ENCODE measurements around the gene CSNK2A2.

CSNK2A2 gene

GRCh38 chr16:58198022-58198683, at the start of gene CSNK2A2:
CSNK2A2 (minus strand) TSS chr16:58198106; CDS start chr16:58197736, 370 bp downstream.
- DNase-seq (ENCODE audit: low spot score), result peak; percentile 71

GRCh38 chr16:58243528-58244004, 45.7 kb upstream of the CSNK2A2 start:
- DNase-seq (ENCODE audit: low spot score), result peak; percentile 51

GRCh38 chr16:58236831-58237230, 38.9 kb upstream of the CSNK2A2 start:
- no peak for DNase-seq (ENCODE audit: low spot score)

- peak; percentile 65 for DNase-seq (ENCODE audit: low spot score)
Measured at GRCh38 chr16:58236231-58236690, 38.4 kb upstream of the CSNK2A2 start.

- DNase-seq (ENCODE audit: low spot score), result no peak
Measured at GRCh38 chr16:58235663-58236062, 37.8 kb upstream of the CSNK2A2 start.

GRCh38 chr16:58234831-58235595, 37.1 kb upstream of the CSNK2A2 start:
- DNase-seq (ENCODE audit: low spot score), result no peak

- DNase-seq (ENCODE audit: low spot score), result no peak
Measured at GRCh38 chr16:58230259-58230658, 32.4 kb upstream of the CSNK2A2 start.

- no peak for DNase-seq (ENCODE audit: low spot score)
Measured at GRCh38 chr16:58226790-58227189, 28.9 kb upstream of the CSNK2A2 start.

- no peak for DNase-seq (ENCODE audit: low spot score)
Measured at GRCh38 chr16:58225965-58226602, 28.2 kb upstream of the CSNK2A2 start.

GRCh38 chr16:58222532-58223316, 24.8 kb upstream of the CSNK2A2 start:
- DNase-seq (ENCODE audit: low spot score), result no peak

GRCh38 chr16:58219432-58219831, 21.5 kb upstream of the CSNK2A2 start:
- DNase-seq (ENCODE audit: low spot score), result no peak

GRCh38 chr16:58218786-58219185, 20.9 kb upstream of the CSNK2A2 start:
- DNase-seq (ENCODE audit: low spot score), result no peak

- no peak for DNase-seq (ENCODE audit: low spot score)
Measured at GRCh38 chr16:58217311-58217925, 19.5 kb upstream of the CSNK2A2 start.

GRCh38 chr16:58212824-58213655, 15.1 kb upstream of the CSNK2A2 start:
- DNase-seq (ENCODE audit: low spot score), result no peak

- DNase-seq (ENCODE audit: low spot score), result no peak
Measured at GRCh38 chr16:58211846-58212245, 13.9 kb upstream of the CSNK2A2 start.

- no peak for DNase-seq (ENCODE audit: low spot score)
Measured at GRCh38 chr16:58211245-58211644, 13.3 kb upstream of the CSNK2A2 start.

GRCh38 chr16:58205276-58206036, 7.5 kb upstream of the CSNK2A2 start:
- DNase-seq (ENCODE audit: low spot score), result no peak

- no peak for DNase-seq (ENCODE audit: low spot score)
Measured at GRCh38 chr16:58201163-58201562, 3.3 kb upstream of the CSNK2A2 start.

- no peak for DNase-seq (ENCODE audit: low spot score)
Measured at GRCh38 chr16:58200004-58200797, 2.3 kb upstream of the CSNK2A2 start.

Measured in activated CD4-positive, alpha-beta T cell treated with anti-CD3 and anti-CD28 coated beads, Interleukin-2, Interleukin-4, amounts not matched to agents 100 ng/mL and 50 ng/mL, durations not matched to agents 16 hours and 8 hours (primary cell).